Hematopoietic multipotent progenitor cell treated with erythropoietin and hydrocortisone succinate and interleukin-3 and kit ligand, for 4 days (in vitro differentiated cells): ENCODE results near the gene EXTL1.
"Not testable (repeated sequence)": the region's sequence is repeated elsewhere in the genome, so short reads cannot be mapped to it uniquely, and the experiment has no call there.

Experiments used
- DNase-seq: peaks from one replicate; pipeline ENCODE4 v3.0.0-alpha.2; 2015

The EXTL1 gene

GRCh38 chr1:26021647-26022403 is at the start of gene EXTL1:
Gene EXTL1 (plus strand): TSS chr1:26021775. CDS start chr1:26022647, 872 bp downstream.
- DNase-seq = peak; percentile 25

- no peak for DNase-seq
Measured at GRCh38 chr1:25971811-25972180, 49.8 kb upstream of the EXTL1 start.

GRCh38 chr1:25973610-25974321 is 47.8 kb upstream of the EXTL1 start:
- DNase-seq = no peak

- DNase-seq = no peak
Measured at GRCh38 chr1:25977801-25978200, 43.8 kb upstream of the EXTL1 start.

- peak; percentile 43 for DNase-seq
Measured at GRCh38 chr1:25978403-25978802, 43.2 kb upstream of the EXTL1 start.

- no peak for DNase-seq
Measured at GRCh38 chr1:25979210-25979609, 42.4 kb upstream of the EXTL1 start.

GRCh38 chr1:25985171-25985570 is 36.4 kb upstream of the EXTL1 start:
- no peak for DNase-seq

- no peak for DNase-seq
Measured at GRCh38 chr1:25985670-25986069, 35.9 kb upstream of the EXTL1 start.

- DNase-seq = not testable (repeated sequence)
Measured at GRCh38 chr1:25986773-25987172, 34.8 kb upstream of the EXTL1 start.

GRCh38 chr1:25987951-25988350 is 33.6 kb upstream of the EXTL1 start:
- DNase-seq = no peak

- DNase-seq = no peak
Measured at GRCh38 chr1:25989440-25990234, 31.9 kb upstream of the EXTL1 start.

- DNase-seq = no peak
Measured at GRCh38 chr1:25990251-25990650, 31.3 kb upstream of the EXTL1 start.

- peak; percentile 79 for DNase-seq
Measured at GRCh38 chr1:25990702-25991395, 30.7 kb upstream of the EXTL1 start.

GRCh38 chr1:25991937-25992688 is 29.5 kb upstream of the EXTL1 start:
- DNase-seq = no peak

- DNase-seq = no peak
Measured at GRCh38 chr1:25992689-25993171, 28.8 kb upstream of the EXTL1 start.

GRCh38 chr1:25993197-25993951 is 28.2 kb upstream of the EXTL1 start:
- DNase-seq = peak; percentile 43

- no peak for DNase-seq
Measured at GRCh38 chr1:25994402-25995150, 27.0 kb upstream of the EXTL1 start.

GRCh38 chr1:25996966-25997827 is 24.4 kb upstream of the EXTL1 start:
- DNase-seq = peak; percentile 93
